ENCODE measurements around the gene DMRTB1.

DMRTB1 gene

GRCh38 chr1:53461323-53462044 is 2.3 kb downstream of the DMRTB1 start:
- no peak for DNase-seq (ENCODE audit: insufficient read length, low spot score)
- TF ChIP-seq POLR2A (IDR thresholded peaks at IDR 0.05; ENCODE audit: low read depth, low read length) (no peak), SPI1 (IDR thresholded peaks at IDR 0.05; ENCODE audit: low read depth, low read length) (no peak), TAF1 (IDR thresholded peaks at IDR 0.05; ENCODE audit: low read depth, low read length) (no peak), POLR2AphosphoS5 (IDR thresholded peaks at IDR 0.05; ENCODE audit: low read depth, low read length) (no peak), PAX5 (IDR thresholded peaks at IDR 0.05; ENCODE audit: insufficient read depth, low read length, severe bottlenecking) (no peak), POU2F2 (IDR thresholded peaks at IDR 0.05; ENCODE audit: low read depth, low read length) (no peak)
- no peak for FAIRE-seq

GRCh38 chr1:53462193-53462592 is 3.0 kb downstream of the DMRTB1 start:
- FAIRE-seq, result no peak
- TF ChIP-seq TAF1 (IDR thresholded peaks at IDR 0.05; ENCODE audit: low read depth, low read length) (no peak), POLR2A (IDR thresholded peaks at IDR 0.05; ENCODE audit: low read depth, low read length) (no peak), PAX5 (IDR thresholded peaks at IDR 0.05; ENCODE audit: insufficient read depth, low read length, severe bottlenecking) (no peak), POLR2AphosphoS5 (IDR thresholded peaks at IDR 0.05; ENCODE audit: low read depth, low read length) (no peak), SPI1 (IDR thresholded peaks at IDR 0.05; ENCODE audit: low read depth, low read length) (no peak), POU2F2 (IDR thresholded peaks at IDR 0.05; ENCODE audit: low read depth, low read length) (no peak)
- DNase-seq (ENCODE audit: insufficient read length, low spot score), result no peak

- TF ChIP-seq TAF1 (IDR thresholded peaks at IDR 0.05; ENCODE audit: low read depth, low read length), result no peak
- no peak for TF ChIP-seq SPI1 (IDR thresholded peaks at IDR 0.05; ENCODE audit: low read depth, low read length)
- TF ChIP-seq PAX5 (IDR thresholded peaks at IDR 0.05; ENCODE audit: insufficient read depth, low read length, severe bottlenecking), result no peak
- TF ChIP-seq POLR2AphosphoS5 (IDR thresholded peaks at IDR 0.05; ENCODE audit: low read depth, low read length), result no peak
- no peak for TF ChIP-seq POLR2A (IDR thresholded peaks at IDR 0.05; ENCODE audit: low read depth, low read length)
- no peak for TF ChIP-seq POU2F2 (IDR thresholded peaks at IDR 0.05; ENCODE audit: low read depth, low read length)
- FAIRE-seq (no peak), DNase-seq (ENCODE audit: insufficient read length, low spot score) (no peak)
These were observed 3.7 kb downstream of the DMRTB1 start for GRCh38 chr1:53462769-53463501.

- DNase-seq (ENCODE audit: insufficient read length, low spot score), result no peak
- no peak for FAIRE-seq
- TF ChIP-seq PAX5 (IDR thresholded peaks at IDR 0.05; ENCODE audit: insufficient read depth, low read length, severe bottlenecking) (no peak), POLR2AphosphoS5 (IDR thresholded peaks at IDR 0.05; ENCODE audit: low read depth, low read length) (no peak), SPI1 (IDR thresholded peaks at IDR 0.05; ENCODE audit: low read depth, low read length) (no peak), TAF1 (IDR thresholded peaks at IDR 0.05; ENCODE audit: low read depth, low read length) (no peak), POLR2A (IDR thresholded peaks at IDR 0.05; ENCODE audit: low read depth, low read length) (no peak), POU2F2 (IDR thresholded peaks at IDR 0.05; ENCODE audit: low read depth, low read length) (no peak)
These were observed 5.0 kb downstream of the DMRTB1 start for GRCh38 chr1:53463961-53464899.

GRCh38 chr1:53465023-53465957 is 6.1 kb downstream of the DMRTB1 start:
- DNase-seq (ENCODE audit: insufficient read length, low spot score) (no peak), FAIRE-seq (no peak)
- TF ChIP-seq POLR2A (IDR thresholded peaks at IDR 0.05; ENCODE audit: low read depth, low read length), result no peak
- TF ChIP-seq TAF1 (IDR thresholded peaks at IDR 0.05; ENCODE audit: low read depth, low read length), result no peak
- no peak for TF ChIP-seq POU2F2 (IDR thresholded peaks at IDR 0.05; ENCODE audit: low read depth, low read length)

GRCh38 chr1:53467391-53467790 is 8.2 kb downstream of the DMRTB1 start:
- no peak for FAIRE-seq
- no peak for DNase-seq (ENCODE audit: insufficient read length, low spot score)
- no peak for TF ChIP-seq POLR2AphosphoS5 (IDR thresholded peaks at IDR 0.05; ENCODE audit: low read depth, low read length)
- TF ChIP-seq TAF1 (IDR thresholded peaks at IDR 0.05; ENCODE audit: low read depth, low read length), result no peak
- no peak for TF ChIP-seq POU2F2 (IDR thresholded peaks at IDR 0.05; ENCODE audit: low read depth, low read length)
- TF ChIP-seq SPI1 (IDR thresholded peaks at IDR 0.05; ENCODE audit: low read depth, low read length), result no peak
- no peak for TF ChIP-seq POLR2A (IDR thresholded peaks at IDR 0.05; ENCODE audit: low read depth, low read length)
- no peak for TF ChIP-seq PAX5 (IDR thresholded peaks at IDR 0.05; ENCODE audit: insufficient read depth, low read length, severe bottlenecking)

- FAIRE-seq (no peak), DNase-seq (ENCODE audit: insufficient read length, low spot score) (no peak)
- TF ChIP-seq TAF1 (IDR thresholded peaks at IDR 0.05; ENCODE audit: low read depth, low read length), result no peak
- no peak for TF ChIP-seq SPI1 (IDR thresholded peaks at IDR 0.05; ENCODE audit: low read depth, low read length)
- TF ChIP-seq PAX5 (IDR thresholded peaks at IDR 0.05; ENCODE audit: insufficient read depth, low read length, severe bottlenecking), result no peak
- no peak for TF ChIP-seq POLR2AphosphoS5 (IDR thresholded peaks at IDR 0.05; ENCODE audit: low read depth, low read length)
- no peak for TF ChIP-seq POU2F2 (IDR thresholded peaks at IDR 0.05; ENCODE audit: low read depth, low read length)
- no peak for TF ChIP-seq POLR2A (IDR thresholded peaks at IDR 0.05; ENCODE audit: low read depth, low read length)
These were observed 9.2 kb downstream of the DMRTB1 start for GRCh38 chr1:53468374-53468773.

- DNase-seq (ENCODE audit: insufficient read length, low spot score) (no peak), FAIRE-seq (no peak)
- TF ChIP-seq TAF1 (IDR thresholded peaks at IDR 0.05; ENCODE audit: low read depth, low read length), result no peak
- TF ChIP-seq SPI1 (IDR thresholded peaks at IDR 0.05; ENCODE audit: low read depth, low read length), result no peak
- no peak for TF ChIP-seq PAX5 (IDR thresholded peaks at IDR 0.05; ENCODE audit: insufficient read depth, low read length, severe bottlenecking)
- TF ChIP-seq POLR2A (IDR thresholded peaks at IDR 0.05; ENCODE audit: low read depth, low read length), result no peak
These were observed 10.2 kb downstream of the DMRTB1 start for GRCh38 chr1:53469373-53469772.
